Stimulated activated CD4-positive, alpha-beta T cell treated with anti-CD3 and anti-CD28 coated beads, TNF-alpha, amount 100 ng/mL, for 48 hours (primary cell): ENCODE results near the gene IMMP2L.

Experiments
- DNase-seq, 3 donors: peaks; one replicate each; pipeline ENCODE4 v3.0.0-alpha.2; 2020; ENCODE audit warnings: low read depth in 3 of 3

Gene IMMP2L

DNA sequence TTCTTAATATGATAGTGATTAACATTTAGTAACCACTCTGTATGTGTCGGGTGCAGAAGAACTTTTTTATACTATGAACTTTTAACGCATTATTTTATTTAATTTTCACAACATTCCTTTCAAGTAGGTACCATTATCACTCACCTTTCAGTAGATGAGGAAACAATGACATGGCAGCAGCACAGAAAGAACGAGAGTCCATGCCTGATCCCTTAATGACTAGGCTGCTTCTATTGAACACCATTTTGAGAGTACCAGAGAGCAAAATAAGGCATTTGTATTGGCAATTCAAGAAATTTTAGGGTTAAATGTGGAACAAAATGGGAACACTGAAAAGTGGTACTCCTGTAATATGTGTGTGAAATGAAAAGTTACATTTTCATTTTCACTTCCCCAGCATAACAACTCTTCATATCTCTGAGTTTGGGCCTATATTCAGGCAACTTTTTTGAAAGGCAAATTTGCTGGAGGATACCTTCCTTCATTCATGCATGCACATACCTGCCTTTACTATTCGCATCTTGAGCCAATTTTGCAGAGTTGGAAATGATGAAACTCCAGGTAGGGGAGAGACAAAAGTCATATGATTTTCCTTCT, 458.5 kb downstream of the IMMP2L start:
- DNase-seq: no peak

DNA sequence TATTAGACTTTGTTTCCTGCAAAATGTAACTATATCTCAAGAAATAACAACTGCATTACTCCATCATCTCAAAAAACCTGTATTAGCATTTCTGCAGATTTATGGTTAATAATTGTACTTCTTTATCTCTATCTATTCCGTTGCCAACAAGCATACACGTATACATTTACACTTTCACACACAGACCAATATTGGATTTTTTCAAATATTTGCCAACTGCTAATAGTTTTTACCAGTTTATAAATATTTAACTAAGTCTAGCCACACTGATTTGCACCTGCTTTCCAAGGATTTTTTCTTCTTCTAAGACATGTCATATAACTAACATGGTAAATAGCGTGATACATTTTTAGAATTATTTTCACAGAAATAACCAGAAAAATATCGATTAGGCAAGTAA, 459.2 kb downstream of the IMMP2L start:
- no peak for DNase-seq

DNA sequence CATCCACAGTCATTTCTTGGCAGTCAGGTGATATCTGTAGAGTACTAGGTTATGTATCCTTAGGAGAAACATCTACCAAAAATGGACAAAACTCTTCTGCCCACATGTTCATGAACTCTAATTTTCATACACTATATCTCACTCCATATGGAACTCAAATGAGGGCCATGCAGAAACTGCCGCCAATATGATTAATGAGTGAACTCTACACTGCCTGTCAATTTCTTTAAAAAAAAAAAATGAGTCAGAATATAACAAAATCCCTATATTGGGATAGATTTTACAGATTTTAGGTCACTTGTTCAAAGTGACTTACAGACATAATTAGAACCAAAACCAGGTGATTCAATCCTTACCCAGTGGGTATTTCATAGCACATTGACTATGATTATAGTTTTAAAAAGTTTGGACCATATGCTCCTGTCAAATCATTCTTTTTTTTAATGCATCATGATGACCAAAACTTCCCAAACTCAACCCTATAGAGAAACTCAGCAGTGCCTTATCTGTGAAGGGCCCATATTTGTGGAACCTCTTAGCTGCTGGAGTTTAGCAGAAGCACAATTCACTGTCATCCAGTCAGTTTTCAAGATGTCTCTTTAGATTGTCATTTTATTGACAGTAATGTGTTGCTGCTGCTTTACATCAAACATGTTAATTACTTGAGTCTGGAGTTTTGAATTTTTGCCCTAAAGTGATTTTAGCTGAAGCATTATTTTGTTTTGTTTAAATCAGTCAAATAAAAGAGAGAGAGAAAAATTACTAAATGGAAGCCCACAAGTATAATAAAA, 460.2 kb downstream of the IMMP2L start:
- no peak for DNase-seq

DNA sequence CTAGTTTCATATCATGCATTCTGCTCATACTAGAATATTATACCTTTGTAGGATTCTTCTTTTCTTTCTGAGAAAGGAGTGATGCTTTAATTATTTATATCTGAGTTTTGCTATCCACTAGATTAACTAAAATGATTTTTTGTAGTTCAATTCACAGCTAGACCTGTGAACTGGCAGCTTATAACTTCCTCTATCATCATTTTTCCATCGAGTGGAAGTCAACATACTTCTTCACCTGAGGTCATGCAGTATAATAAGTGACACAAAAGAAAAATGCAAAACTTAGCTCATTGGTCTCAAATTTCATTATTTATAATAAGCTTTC, 463.4 kb downstream of the IMMP2L start:
- DNase-seq: no peak

DNA sequence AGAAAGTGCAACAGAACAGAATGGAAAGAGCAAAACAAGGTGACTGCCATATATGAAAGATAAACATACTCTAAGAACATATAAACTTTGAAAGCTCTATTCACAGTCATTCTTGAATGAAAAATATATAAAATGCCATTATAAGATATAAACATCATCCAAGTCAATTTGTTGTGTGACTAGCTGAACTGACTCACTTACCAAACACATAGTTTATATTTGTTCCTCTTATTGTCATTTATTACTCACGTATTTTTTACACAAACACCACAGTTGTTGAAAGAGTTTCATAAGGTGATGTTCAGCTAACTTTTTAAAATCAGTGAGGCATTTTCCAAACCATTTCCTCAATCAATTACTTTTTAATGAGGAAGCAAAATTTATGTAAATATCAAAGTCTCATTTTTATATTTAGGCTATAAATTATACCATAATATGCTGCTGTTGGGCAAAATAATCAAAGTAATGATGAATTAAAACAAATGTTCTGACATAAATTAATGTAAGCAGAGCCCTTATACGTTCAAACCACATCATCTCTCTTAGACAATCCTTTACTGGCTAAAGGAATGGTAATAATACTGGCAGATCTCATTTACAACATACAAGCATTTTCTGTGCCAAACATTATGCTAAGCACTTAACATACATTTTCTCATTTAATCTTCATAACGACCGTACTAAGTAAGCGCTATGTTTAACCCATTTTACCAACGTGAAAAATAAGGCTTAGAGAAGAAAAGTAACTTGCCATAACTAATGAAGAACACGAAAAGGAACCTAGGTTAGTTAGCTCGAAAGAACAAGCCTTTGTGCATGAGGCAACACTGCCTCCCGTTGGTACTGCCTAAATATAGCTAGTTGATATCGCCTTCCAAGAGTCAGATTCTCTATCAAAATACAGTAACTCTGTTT, 464.0 kb downstream of the IMMP2L start:
- DNase-seq: peak in 1 of 3 donors; percentile 17

DNA sequence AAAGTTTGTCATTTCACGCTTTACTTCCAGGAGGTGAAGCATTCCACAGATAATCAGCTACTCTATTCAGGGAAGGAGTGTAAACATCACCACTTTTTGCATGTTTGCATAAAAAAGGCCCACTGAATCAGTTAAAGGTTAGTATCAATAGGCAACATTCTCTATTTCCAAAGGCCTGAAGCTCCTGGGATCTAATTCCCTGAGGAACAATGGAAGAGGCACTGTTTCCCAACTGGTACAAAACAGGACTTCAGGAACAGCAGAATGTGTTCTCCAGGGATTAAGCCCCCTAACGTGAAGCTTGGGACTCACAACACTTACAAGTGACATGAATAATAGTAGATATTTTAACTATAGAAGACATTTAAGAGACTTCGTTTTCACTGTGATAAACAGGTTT, 465.3 kb downstream of the IMMP2L start:
- no peak for DNase-seq

DNA sequence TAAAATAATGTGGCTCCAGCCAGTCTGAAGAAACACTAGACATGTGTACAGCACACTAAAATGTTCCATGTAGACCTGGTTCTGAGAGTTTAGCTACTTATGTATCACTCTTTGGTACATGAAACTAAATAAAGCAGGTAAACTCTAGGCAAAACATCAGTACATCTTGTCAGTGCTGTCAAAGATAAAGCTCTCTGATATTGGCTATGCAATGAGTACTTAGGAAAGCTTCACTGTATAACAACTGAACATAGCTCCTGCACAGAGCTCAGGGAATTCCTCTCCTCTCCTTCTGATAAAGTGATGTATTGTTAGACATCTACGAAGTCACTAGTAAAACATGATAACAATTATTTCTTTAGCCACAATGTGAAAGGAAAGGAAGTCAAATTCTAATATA, 467.9 kb downstream of the IMMP2L start:
- DNase-seq: no peak

DNA sequence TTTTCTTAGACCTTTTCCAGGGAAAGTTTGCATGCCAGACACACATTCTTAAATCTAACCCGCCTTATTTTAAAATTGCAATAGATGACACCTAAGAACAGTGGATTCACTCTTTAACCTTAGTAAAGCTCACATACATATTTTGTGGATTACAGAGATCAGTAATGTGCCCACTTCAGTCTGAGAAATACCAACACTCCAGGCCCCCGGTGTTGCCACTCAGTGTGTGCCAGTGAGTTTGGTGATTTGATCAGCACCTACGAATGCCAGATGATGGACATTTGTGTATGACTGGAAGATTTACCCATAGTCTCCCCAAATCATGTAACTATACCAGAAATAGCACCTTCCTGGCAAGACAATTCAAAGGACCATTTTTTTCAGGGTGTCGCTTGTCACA, 468.8 kb downstream of the IMMP2L start:
- no peak for DNase-seq

DNA sequence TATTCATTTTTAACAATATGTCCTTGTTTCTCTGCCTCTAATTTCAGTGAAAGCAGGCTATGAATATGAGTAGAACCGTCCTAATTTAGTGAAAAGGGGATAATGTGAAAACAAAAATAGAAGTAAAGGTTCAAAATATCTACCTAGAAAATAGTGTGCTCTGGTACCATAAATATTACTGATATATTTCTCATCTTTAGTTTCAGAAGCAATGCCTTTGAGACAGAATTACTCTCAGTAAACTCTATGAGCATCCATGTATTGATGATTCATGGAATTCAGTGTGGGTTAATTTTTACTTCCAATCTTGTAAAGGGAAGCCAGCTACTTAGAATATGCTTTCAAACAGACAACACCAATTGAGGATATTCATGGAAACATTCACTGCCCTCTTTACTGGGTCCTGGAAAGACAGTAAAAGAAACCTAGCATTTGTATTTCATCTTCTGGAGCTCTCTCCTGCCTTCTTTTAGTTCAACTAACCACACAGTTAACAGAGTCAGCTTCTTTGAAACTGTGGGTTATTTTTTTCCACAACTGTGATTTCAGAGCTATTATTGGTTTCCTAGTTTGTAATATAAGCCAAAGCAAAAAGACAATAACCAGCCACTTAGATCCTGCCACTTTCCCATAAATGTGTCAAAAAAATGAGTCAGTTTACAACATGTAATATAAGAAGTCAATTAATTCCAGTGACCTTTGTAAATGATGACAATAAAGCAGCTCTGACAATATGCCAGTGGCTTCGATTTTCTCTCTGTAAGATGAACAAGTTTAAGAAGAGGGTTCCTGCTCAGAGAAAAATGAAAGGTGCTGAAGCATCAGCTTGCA, 469.7 kb downstream of the IMMP2L start:
- DNase-seq: no peak

DNA sequence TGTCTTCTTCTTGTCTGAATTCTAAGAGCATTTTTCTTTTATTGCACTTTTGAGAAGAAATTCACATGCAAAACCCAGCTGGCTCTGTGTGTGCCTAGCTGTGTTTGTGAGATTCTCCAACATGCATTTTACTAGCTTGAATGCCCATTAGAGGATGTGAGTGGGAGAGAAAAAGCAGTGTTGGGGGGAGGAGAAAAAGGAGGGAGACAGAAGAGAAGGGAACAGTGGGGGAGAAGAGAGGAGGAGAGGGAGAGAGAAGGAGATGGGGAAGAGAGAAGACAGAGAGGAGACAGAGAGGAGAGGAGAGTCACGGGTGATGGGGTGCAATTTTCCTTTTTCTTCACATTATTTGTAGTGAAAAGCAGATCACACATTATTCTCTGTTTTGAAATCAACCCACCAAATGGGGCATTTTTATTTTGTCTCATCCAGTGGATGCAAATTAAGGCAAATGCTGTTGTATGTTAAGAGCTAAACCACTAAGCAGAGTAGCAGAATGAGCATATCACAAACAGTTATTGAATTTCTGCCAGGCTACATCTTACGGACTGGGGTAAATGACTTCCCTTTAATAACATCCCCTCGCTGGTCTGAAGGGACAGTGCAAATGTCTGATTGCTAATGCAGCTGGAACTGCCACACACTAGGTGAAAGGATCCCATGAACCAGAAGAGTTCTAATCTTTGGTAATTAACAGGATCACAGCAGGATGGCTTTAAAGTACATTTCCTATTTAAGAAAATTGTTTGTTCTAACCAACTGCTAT, 470.5 kb downstream of the IMMP2L start:
- DNase-seq: no peak

DNA sequence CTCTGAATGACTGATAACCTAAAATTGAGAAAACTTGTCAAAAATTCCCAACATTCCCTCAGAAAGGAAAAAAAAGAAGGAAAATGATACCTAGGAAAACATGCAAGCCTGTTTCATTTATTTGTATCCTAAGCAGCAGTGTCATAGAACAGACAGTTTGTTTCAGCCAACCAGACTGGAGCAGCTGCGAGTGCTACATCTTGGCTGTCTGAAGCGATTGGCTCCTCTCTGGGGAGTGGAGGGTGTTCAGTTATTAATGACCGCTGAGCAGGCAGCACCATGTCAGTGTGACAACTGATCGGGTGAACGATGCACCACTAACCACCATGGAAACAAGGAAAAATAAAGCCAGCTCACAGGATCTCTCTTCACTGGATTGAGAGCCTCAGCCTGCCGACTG, 471.4 kb downstream of the IMMP2L start, which contains the start of gene LRRN3:
Gene LRRN3 (plus strand): TSS at position 282 of the 400 bp plus-strand sequence. CDS start 31,646 bp downstream, outside the sequence.
- peak in 2 of 3 donors; percentile 15 to 34 for DNase-seq

DNA sequence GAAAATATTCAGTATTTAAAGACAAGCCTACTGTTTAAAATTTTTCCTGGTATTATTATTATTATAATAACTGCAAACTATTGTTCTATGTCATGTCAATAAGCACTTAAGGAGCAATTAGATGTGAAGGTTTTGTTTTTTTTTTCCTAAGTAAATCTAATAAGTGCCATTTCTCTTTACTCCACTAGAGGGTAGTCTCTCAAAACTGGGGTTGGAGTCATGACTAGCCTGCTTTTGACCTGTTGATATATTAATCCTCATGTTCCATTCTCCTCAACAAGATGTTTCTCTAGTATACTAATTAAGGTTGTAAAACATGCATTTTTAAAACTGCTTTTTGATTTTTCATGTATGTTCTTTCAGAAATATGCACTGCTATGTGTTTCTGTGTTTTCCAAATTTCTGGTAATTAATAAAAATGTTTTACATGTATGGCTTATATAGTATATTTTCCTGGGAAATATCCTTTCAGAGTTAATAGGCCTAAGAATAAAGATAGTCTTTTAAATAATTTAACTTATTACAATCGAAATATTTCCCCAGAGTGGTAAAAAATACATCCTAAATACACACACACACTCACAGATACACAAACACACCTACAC, 472.4 kb downstream of the IMMP2L start:
- no peak for DNase-seq

DNA sequence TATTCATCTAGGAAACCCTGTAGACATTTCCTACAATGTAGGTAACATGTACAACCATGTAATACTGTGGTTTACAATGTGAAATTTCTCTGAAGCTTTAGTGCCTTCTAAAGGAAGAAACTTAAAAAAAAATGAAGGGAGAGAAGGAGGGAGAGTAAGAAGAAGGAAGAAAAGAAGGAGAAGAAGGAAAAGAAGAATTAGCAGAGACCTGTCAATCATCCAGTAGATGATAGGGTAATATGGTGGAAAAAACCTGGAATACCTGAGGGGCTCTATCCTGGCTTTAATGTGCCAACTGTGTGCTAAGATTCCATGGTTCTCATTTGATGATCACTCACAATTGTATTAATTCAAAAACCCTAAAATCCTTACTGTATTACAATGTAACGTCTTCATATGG, 474.0 kb downstream of the IMMP2L start:
- no peak for DNase-seq

DNA sequence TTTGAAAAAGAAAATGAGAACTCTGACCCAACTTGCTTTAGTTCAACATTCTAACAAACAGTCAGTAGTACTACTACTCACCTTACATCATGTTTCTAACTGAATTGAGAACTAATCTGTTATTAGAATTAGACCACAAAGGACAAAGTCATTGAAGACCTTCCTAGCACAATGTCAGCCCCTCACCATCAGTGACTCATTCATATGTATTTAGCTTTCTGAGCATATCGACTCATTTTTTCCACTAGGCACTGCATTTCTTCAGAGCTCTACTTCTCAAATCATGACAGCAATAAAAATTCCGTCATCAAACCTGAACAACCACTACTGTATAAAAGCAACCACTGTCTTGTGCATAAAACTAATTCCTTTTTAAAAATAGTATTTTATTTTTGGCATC, 475.8 kb downstream of the IMMP2L start:
- no peak for DNase-seq

DNA sequence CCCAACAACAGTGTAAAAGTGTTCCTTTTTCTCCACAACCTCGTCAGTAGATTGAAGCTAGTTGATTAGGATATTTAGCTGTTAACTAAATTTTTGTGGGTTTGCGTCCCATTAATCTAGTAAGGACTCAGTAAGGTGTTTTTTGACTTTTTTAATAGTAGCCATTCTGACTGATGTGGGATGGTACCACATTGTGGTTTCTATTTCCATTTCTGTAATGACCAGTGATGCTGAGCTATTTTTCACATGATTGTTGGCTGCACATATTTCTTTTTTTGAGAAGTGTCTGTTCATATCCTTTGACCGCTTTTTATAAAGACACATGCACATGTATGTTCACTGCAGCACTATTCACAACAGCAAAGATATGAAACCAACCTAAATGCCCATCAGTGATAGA, 476.9 kb downstream of the IMMP2L start:
- DNase-seq: no peak

DNA sequence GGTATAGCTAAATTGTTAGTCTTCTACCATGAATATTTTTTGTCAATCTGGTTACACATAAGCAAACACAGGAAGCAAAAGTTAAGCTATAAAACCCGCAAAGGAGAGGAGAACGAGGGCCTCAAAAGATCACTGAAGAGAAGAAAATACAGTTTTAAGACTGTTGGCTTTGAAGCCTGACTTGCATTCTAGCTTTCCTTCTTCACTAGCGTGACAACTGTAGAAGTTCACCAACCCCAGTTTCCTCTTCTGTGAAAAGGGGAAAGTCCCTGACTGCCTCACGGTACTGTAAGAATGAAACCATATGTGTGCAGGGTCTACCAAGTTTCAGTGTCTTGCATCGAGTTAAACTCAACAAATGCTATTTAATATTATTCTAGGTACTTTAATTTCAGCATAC, 478.9 kb downstream of the IMMP2L start:
- DNase-seq: peak in 1 of 3 donors; percentile 20

DNA sequence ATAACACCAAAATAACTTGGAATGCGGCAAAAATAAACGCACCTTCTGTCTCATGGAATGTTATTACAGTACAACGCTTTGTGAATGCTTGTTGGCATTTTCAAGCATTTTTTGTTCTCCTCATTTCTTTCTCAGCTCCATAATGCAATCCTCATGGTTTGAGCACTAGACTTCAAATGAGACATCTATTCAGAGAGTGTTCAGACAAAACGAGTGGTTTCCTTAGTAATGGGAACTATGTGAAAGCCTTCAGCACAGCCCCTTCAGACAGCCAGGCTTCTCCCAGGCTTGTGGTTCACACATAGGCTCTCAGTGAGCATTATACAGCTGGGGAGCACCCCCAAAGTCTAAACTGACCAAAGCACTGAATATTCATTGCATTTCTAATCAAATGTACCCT, 479.9 kb downstream of the IMMP2L start:
- no peak for DNase-seq

DNA sequence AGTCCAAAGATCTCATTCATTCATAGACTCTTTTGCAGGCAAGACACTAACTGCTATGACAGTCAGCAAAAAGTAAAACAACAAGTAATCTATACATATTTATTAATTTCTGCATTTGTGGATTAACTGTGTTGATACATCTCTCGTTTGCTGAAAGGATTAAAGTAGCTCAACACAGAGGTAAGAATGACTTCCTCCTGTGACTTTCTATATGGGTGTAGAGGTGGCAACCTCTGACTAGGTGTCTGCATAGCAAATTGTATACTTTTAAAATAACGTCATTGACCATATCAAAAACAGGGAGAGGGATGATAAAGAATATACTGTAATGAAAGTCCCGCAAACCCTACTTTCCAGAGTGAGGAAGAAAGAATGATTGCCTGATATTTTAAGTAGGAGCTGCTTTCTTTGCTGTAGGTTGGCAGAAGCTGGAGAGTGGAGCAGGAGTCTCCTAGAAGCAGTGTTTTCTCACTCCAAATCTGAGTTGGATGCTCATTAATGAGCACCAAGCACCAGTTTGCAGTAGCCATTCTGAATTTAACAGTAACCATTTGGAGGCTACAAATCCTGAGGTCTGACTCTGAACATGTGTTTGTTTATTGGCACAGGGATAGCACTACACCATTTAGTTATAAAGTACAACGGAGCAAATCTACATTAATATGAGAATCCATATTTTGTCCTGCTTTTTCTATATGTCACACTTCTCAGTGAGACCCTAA, 480.6 kb downstream of the IMMP2L start:
- no peak for DNase-seq

DNA sequence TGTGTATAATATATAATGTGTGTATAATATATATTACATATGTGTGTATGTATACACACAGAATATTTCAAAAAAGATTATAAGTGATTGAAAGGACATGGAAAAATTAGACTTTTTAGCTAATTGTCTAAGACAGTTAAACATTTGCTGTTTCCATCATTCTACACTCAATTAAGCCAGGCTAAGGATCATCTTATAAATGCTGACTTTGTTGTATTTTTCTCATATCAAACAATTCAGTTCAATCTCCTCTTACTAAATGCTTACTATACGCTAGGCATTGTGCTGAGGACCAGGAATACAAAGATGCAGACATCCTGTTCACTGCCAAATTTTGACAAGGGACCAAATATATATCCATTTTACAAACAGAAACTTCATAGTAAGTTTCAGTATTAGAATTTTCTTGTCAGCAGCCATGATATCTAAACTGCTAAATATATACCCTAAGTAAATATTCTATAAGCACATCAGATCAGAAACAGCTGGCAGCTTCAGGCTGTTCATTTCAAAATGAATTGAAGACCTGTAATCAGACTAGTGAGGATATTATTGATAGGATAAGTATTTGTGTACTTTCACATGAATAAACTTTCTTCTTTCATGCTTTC, 481.7 kb downstream of the IMMP2L start:
- DNase-seq: no peak
